ENCODE data around the gene BRI3.

BRI3 gene

DNA sequence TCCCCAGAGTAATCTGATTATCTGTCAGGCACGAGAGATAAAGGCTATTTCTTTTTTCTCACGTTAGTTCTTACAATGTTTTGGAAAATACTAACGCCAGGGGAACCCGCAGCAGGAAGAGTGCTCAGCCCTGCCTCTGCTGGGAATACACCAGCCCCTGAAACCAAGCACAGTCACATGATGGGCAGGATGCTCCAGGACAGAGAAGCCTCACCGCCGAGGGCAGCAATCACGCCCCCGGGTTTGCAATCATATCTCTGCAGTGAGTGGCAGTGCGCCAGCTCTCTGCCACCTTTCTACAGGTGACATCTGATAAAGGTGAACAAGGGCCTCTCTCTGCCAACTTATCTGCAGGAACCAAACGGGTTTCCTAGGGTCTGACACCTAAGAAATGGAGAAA, 39.8 kb downstream of the BRI3 start:
- TF ChIP-seq GATA1 (IDR thresholded peaks at IDR 0.05; ENCODE audit: low read depth, low read length) (no peak), POLR2A (IDR thresholded peaks at IDR 0.05; ENCODE audit: low read length) (no peak)
- DNase-seq: no peak

DNA sequence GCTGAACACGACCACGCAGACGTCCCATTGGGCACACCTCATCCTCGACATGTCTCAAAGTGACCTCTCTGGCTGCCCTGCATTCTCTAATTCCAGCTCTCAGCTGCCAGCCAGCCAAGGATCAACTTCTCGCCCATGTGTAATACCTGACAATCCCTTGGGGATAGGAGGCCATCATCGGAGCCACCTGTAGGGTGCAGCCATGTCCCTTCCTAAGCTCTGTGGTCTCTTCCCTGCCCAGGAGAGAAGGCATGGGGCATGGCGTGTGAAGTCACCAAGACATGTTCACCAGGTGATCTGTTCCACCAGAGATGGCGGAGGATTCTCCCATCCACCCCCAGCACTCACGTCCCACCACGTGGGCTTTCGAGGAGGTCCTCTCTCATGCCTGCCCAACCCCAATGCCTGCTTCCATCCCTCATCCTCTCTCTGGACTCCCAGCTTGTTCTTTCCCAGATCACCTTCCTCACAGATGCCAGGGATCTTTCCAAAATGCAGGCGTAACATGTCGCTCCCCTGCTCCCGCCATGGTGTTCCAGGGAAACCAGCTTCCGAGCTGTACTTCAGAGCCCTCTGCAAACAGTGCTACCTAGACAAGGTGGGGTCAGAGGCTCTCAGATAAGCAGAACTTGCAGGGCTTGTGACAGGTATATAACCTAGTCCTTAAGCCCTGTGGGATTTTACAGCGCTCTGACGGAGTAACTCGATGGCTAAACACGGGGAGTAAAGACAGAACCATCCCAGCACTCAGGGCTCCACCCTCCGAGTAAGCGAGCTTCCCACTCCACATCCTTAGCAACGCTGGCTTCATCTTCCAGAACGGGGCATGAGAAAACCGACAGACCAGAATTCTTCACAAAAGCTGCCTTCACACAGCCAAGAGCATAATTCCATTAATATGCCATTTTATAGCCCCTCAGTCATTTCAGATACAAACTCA, 41.1 kb downstream of the BRI3 start:
- no peak for DNase-seq
- TF ChIP-seq GATA1 (IDR thresholded peaks at IDR 0.05; ENCODE audit: low read depth, low read length) (no peak), POLR2A (IDR thresholded peaks at IDR 0.05; ENCODE audit: low read length) (no peak)

DNA sequence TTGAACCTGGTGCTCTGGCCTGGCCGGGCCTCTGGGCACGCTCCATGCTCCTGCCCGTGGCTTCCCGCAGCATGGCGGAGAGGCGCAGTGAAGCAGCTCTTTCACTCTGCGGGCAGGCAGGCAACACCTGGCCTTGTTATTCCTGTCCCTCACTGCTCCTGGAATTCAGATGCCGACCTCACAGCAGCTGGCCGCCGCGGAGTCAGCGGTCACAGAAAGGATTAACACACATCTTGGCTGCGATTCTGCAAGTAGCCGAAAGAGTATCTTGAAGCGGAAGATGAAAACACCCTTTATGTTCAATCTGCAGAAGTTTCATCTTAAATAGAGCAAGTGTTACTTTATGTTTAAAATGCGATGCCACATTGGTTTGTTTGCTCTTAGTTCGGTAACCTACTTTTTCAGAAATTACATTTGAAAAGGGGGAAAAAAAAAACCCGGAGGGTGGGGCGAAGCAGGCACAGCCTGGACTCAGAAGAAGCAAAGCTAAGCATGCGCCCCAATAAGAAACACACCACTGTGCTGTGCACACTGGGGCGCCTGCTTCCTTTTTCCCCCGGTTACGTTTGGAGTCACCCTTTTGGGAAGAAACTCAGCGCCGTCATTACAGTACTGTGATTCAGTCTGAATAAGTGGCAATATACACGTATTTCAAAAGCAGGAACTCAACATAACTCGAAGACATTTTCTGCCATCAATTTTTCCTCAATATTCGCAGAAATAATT, 42.3 kb downstream of the BRI3 start:
- DNase-seq: no peak
- TF ChIP-seq POLR2A (IDR thresholded peaks at IDR 0.05; ENCODE audit: low read length) (no peak), GATA1 (IDR thresholded peaks at IDR 0.05; ENCODE audit: low read depth, low read length) (no peak)

DNA sequence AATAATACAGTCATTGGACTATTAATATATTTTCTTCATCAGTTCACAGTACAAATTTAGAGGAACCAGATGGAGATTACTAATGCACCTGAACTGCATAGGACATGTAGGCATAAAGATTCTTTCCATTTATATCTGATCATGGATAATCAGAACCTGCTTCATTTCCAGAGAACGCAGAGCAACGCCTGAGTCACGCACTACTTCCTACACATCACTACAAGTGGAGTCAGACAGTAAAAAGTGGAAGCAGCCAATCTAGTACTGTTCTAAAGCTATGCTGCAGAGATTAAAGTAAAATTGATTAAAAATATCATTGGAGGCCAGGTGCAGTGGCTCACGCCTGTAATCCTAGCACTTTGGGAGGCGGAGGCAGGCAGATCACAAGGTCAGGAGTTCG, 43.3 kb downstream of the BRI3 start:
- TF ChIP-seq POLR2A (IDR thresholded peaks at IDR 0.05; ENCODE audit: low read length) (no peak), GATA1 (IDR thresholded peaks at IDR 0.05; ENCODE audit: low read depth, low read length) (no peak)
- no peak for DNase-seq

DNA sequence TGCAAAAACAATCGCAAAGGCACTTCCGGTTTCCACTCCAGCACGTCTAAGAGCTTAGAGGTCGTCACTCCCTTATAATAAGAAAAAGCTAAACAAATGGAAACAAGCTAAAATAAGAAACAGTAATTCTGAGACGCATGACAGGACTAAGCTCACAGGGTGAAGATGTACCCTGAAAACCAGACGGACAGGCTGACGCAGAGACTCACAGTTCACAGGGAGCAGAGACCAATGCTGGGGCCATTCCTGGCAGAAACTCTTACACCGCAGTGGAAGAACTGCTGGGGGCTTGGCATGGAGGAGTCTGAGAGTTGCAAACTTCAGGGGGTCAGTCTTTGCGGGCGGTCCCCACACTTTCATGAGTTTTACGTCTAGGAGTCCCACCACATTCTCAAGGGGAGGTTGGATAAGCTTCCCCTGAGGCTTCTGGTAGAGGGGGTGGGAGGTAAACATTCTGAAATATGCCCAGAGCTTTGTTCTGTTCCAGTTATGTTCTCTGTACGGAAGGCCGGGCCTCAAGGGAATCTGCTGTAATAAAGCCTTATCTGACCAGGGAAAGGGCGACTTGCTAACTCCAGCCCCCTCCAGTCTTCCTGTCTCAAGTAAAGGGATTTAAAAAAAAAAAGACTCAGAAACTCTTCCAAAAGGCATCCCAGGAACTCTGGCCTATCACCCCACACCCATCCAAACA, 47.8 kb downstream of the BRI3 start:
- TF ChIP-seq POLR2A (IDR thresholded peaks at IDR 0.05; ENCODE audit: low read length) (no peak), GATA1 (IDR thresholded peaks at IDR 0.05; ENCODE audit: low read depth, low read length) (no peak)
- no peak for DNase-seq

DNA sequence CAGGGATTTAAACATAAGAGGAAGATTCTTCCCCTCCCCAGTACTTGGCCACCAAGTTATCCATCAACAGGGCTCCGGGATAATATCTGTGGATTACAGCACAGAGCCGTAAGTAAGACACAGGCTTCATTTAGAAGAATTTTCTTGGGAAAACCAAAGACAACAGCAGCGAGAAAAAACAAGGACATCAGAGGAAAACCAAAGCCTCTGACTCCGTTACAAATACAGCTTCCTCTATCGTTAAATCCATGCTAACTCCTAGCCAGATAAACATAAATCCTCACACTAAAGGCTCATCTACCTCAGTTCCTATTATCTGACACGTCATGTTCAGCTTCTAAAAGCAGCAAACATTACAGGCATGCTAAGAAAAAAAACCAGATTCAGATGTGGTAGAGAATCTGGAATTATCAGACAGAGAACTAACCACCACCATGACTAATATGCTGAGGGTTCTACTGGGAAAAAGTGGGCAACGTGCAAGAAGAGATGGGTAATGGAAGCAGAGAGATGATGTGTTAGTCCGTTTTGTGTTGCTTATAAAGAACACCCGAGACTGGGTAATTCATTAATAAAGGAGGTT, 48.4 kb downstream of the BRI3 start:
- DNase-seq: no peak
- TF ChIP-seq GATA1 (IDR thresholded peaks at IDR 0.05; ENCODE audit: low read depth, low read length) (no peak), POLR2A (IDR thresholded peaks at IDR 0.05; ENCODE audit: low read length) (no peak)

DNA sequence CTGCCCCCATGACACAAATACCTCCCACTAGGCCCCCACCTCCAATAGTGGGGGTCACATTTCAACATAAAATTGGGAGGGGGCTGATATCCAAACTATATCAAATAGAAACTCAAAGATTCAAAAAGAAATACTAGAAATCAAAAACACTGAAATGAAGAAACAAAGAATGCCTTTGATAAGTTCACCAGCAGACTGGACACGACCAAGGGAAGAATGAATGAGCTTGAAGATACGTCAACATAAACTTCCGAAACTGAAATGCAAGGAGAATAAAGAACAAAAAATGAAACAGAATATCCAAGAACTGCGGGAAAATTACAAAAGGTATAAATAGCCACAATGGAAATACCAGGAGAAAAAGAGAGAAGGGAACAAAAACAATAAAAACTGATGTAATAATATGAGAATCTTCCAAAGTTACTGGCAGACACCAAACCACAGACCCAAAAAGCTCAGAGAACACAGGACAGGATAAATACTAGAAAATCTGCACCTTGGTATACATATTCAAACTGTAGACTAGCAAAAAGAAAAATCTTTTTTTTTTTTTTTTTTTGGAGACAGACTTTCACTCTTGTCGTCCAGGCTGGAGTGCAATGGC, 49.5 kb downstream of the BRI3 start:
- DNase-seq: no peak
- TF ChIP-seq POLR2A (IDR thresholded peaks at IDR 0.05; ENCODE audit: low read length): no peak
- no peak for TF ChIP-seq GATA1 (IDR thresholded peaks at IDR 0.05; ENCODE audit: low read depth, low read length)

DNA sequence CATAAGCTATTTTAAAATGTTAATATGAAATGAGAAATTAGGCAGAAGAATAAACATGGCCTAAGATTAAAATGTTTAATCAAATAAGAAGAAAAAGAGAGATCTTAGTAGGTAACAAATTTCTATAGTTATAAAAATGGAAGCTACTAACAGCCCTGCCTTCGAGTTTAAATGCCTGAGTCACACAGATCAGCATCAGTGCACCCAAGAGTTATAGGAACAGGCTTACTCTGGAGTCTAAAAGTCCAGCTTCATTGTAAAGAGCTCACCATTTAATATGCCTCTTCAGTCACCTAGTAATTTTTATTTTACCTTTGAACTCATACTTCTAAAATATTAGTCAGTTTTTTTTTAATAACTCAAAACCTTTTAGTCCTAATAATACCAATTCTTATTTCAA, 52.6 kb downstream of the BRI3 start:
- no peak for DNase-seq
- TF ChIP-seq POLR2A (IDR thresholded peaks at IDR 0.05; ENCODE audit: low read length): no peak
- no peak for TF ChIP-seq GATA1 (IDR thresholded peaks at IDR 0.05; ENCODE audit: low read depth, low read length)

DNA sequence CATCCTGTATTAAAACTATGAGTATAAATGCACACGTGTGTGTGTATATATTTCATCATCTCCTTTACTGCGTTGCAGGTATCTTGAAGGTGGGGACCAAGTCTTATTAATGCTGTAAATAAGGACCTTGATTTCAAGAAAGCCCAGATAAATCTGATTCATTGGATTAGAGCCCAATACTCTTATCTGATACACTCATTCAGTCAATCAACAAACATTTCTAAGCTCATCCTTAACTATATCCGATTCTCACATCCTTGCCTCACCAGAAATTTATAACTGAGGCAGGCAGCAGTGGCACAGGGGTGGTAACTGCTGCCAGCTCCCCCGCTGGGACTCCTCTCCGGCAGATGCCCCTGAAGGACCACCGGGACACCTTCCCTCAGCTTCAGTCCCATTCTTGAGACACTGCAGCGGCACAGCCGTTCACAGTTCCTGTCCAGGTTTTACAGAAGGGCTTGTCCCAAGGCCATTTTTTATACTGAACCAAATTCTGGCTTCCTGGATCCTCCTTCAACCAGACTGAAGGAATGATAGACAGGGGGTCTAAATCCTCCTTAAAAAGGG, 54.0 kb downstream of the BRI3 start:
- no peak for TF ChIP-seq GATA1 (IDR thresholded peaks at IDR 0.05; ENCODE audit: low read depth, low read length)
- no peak for TF ChIP-seq POLR2A (IDR thresholded peaks at IDR 0.05; ENCODE audit: low read length)
- DNase-seq: no peak

DNA sequence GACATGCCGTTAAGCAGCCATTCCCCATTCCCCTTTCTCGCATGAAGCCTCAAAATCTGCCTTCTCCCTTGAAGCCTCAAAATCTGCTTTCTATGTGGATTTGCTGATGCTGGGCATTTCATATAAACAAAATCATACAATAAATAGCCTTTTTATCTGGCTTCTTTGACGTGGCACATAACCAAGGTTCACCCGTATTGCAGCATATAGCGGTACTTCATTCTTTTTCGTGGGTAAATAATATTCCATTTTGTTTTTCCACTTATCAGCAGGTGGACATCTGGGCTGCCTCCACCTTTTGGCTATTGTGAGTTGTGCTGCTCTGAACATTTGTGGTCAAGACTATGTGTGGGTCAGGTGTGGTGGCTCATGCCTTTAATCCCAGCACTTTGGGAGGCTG, 57.0 kb downstream of the BRI3 start:
- no peak for DNase-seq
- no peak for TF ChIP-seq POLR2A (IDR thresholded peaks at IDR 0.05; ENCODE audit: low read length)

DNA sequence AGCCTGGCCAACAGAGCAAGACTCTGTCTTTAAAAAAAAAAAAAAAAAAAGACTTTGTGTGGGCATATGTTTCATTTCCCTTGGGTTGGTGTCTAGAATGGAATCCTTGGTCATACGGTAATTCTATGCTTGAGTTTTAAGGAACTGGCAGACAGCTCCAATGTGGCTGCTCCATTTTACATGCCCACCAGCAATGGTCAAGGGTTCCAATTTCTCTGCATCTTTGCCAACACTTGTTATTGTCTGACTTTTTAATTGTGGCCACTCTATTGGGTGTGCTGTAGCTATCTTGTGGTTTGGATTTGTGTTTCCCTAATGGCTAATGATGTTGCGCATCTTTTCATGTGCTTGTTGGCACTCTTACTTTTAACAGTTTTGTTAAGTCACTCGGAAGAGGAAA, 57.6 kb downstream of the BRI3 start:
- no peak for DNase-seq
- TF ChIP-seq GATA1 (IDR thresholded peaks at IDR 0.05; ENCODE audit: low read depth, low read length) (no peak), POLR2A (IDR thresholded peaks at IDR 0.05; ENCODE audit: low read length) (no peak)

DNA sequence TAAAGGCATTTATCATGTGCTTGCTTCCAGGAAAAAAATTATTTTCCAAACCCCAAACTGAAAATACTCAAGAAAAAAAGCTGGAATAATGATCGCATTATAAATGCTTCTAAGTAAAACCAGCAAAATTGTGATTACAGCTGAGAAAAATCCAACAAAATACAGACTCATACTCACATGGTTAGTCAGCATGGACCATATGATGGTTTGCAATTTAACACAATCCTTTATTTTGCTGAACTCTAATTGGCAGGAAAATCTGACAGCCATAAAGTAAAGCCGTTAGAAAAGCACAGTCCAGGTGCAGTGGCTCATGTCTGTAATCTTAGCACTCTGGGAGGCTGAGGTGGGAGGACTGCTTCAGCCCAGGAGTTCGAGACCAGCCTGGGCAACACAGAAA, 59.6 kb downstream of the BRI3 start:
- TF ChIP-seq POLR2A (IDR thresholded peaks at IDR 0.05; ENCODE audit: low read length) (no peak), GATA1 (IDR thresholded peaks at IDR 0.05; ENCODE audit: low read depth, low read length) (no peak)
- DNase-seq: no peak

All from erythroblast (primary cell).